Measurements from ENCODE around the gene SLC9B2.
"Not testable (repeated sequence)": the region's sequence is repeated elsewhere in the genome, so short reads cannot be mapped to it uniquely, and the experiment has no call there.

SLC9B2 gene

GRCh38 chr4:103010804-103011203 is 65.8 kb downstream of the SLC9B2 start:
- ChIA-PET CTCF (interaction anchor here (0.9 to 4.6 kb wide), 12 partner anchors 9 to 578 kb away, joined by 3 to 40 read pairs (median 4); partner anchors contain the start of gene BDH2), POLR2A (no interaction called here)
- no peak for TF ChIP-seq CTCF (IDR thresholded peaks at IDR 0.05; ENCODE audit: insufficient read depth, low read length, missing control alignments)
- DNase-seq (ENCODE audit: low read depth, low spot score) = no peak
- H3K4me3 ChIP-seq (ENCODE audit: low read depth, low read length) = no peak overlapping the region

GRCh38 chr4:103008875-103009729 is 67.5 kb downstream of the SLC9B2 start:
- peak; percentile 62 for TF ChIP-seq CTCF (IDR thresholded peaks at IDR 0.05; ENCODE audit: insufficient read depth, low read length, missing control alignments)
- ChIA-PET POLR2A (no interaction called here), CTCF (interaction anchor here (0.7 to 3.0 kb wide), 22 partner anchors 8 to 589 kb away, joined by 3 to 24 read pairs (median 4); partner anchors contain the start of gene SLC9B1)
- H3K4me3 ChIP-seq (ENCODE audit: low read depth, low read length) = no peak overlapping the region
- no peak for DNase-seq (ENCODE audit: low read depth, low spot score)

GRCh38 chr4:103002551-103002950 is 74.0 kb downstream of the SLC9B2 start:
- no peak for TF ChIP-seq CTCF (IDR thresholded peaks at IDR 0.05; ENCODE audit: insufficient read depth, low read length, missing control alignments)
- H3K4me3 ChIP-seq (ENCODE audit: low read depth, low read length) = no peak overlapping the region
- ChIA-PET CTCF (interaction anchor here (0.9 to 1.1 kb wide), 2 partner anchors 8 to 382 kb away, joined by 3 to 5 read pairs; no protein-coding TSS in a partner anchor), POLR2A (no interaction called here)
- no peak for DNase-seq (ENCODE audit: low read depth, low spot score)

GRCh38 chr4:102994803-102995202 is 81.8 kb downstream of the SLC9B2 start:
- TF ChIP-seq CTCF (IDR thresholded peaks at IDR 0.05; ENCODE audit: insufficient read depth, low read length, missing control alignments) = no peak
- no peak for DNase-seq (ENCODE audit: low read depth, low spot score)
- POLR2A ChIA-PET = no interaction called here
- CTCF ChIA-PET = no interaction called here
- H3K4me3 ChIP-seq (ENCODE audit: low read depth, low read length) = no peak overlapping the region

GRCh38 chr4:102993985-102994384 is 82.6 kb downstream of the SLC9B2 start:
- POLR2A ChIA-PET; DNase-seq (ENCODE audit: low read depth, low spot score); H3K4me3 ChIP-seq (ENCODE audit: low read depth, low read length): not testable (repeated sequence)
- CTCF ChIA-PET = interaction anchor here (1.6 kb wide), 1 partner anchor 17 kb away, joined by 4 read pairs; no protein-coding TSS in a partner anchor

GRCh38 chr4:102988429-102989020 is 88.0 kb downstream of the SLC9B2 start:
- POLR2A ChIA-PET = no interaction called here
- no peak for DNase-seq (ENCODE audit: low read depth, low spot score)
- TF ChIP-seq CTCF (IDR thresholded peaks at IDR 0.05; ENCODE audit: insufficient read depth, low read length, missing control alignments) = no peak
- H3K4me3 ChIP-seq (ENCODE audit: low read depth, low read length) = no peak overlapping the region
- CTCF ChIA-PET = no interaction called here
